HCT116 (cell line): ENCODE measurements around the gene TENM4. TPM values are rescaled to one million over a fixed set of nuclear protein-coding genes. Genes with fewer than 3 reads are reported as not detected.

Source experiments
- ATAC-seq: fragments of 200-7000 bp; cut with Tn5 transposase; 2 replicates; pipeline ENCODE4 v1.9.1; 2020; ENCODE audit warnings: mild to moderate bottlenecking, moderate library complexity
- BruUV-seq: library from RNA; stranded (reverse); fragments of 400-500 nt; replicated peaks from 2 replicates; lab custom pipeline; 2021; lab: Mats Ljungman, UMichigan
- CTCF ChIA-PET: fragments of 300-600 bp; sonication (Branson Sonifier 250); formaldehyde crosslinking; loops from one replicate; lab custom pipeline; 2021; ENCODE audit warnings: antibody characterized with exemption; lab: Charles Lee
- POLR2A ChIA-PET: fragments of 300-600, 350-600 bp; sonication (Branson Sonifier 250); formaldehyde crosslinking; loops from one replicate; lab custom pipeline; 2021; ENCODE audit warnings: antibody characterized with exemption; lab: Charles Lee
- RAD21 ChIA-PET, 2 experiments: fragments of 300-600 bp; sonication (Branson Sonifier 250); formaldehyde crosslinking; loops; one replicate each; lab custom pipeline; 2023; ENCODE audit warnings: low total read pairs in 2 of 2; ENCODE audit not compliant: uncharacterized antibody in 2 of 2, unreplicated experiment in 2 of 2, low non-redundant PET in 1 of 2; lab: Charles Lee
- DNase-seq: peaks from one replicate; pipeline ENCODE4 v3.0.0-alpha.2; 2010; ENCODE audit warnings: low read depth, low spot score
- H2AFZ ChIP-seq: fragments of 200-600 bp; shearing (Covaris generic), sonication (generic); 2 replicates; pipeline ENCODE4 v1.6.1; 2017; ENCODE audit warnings: low read depth, mixed run types, mixed read lengths, antibody characterized with exemption, low read length; ENCODE audit not compliant: poor library complexity, severe bottlenecking
- H3K27ac ChIP-seq: 2 replicates; pipeline ENCODE4 v1.5.1; 2012; ENCODE audit warnings: low read depth, low read length
- H3K27me3 ChIP-seq: fragments of 200-600 bp; sonication (generic); 2 replicates; pipeline ENCODE4 v1.6.1; 2016; ENCODE audit warnings: mixed run types, low read length, mixed read lengths; ENCODE audit not compliant: insufficient read depth
- H3K36me3 ChIP-seq, 2 experiments: fragments of 200-500 bp in 1 of 2; fragments of 200-600 bp in 1 of 2; sonication (Bioruptor generic) in 1 of 2; sonication (generic) in 1 of 2; 2 replicates each; pipeline versions ENCODE4 v1.5.1 to v1.6.1; 2014 to 2016; ENCODE audit warnings: low read length in 2 of 2, inconsistent platforms in 1 of 2, mixed read lengths in 1 of 2, mixed run types in 1 of 2; ENCODE audit not compliant: insufficient read depth in 2 of 2, control insufficient read depth in 1 of 2
- H3K4me1 ChIP-seq, 2 experiments: fragments of 200-600 bp in 1 of 2; sonication (generic) in 1 of 2; 2 replicates each; pipeline versions ENCODE4 v1.5.1 to v1.6.1; 2012 to 2017; ENCODE audit warnings: low read length in 2 of 2, inconsistent platforms in 1 of 2, mild to moderate bottlenecking in 1 of 2, mixed read lengths in 1 of 2, mixed run types in 1 of 2, moderate library complexity in 1 of 2; ENCODE audit not compliant: insufficient read depth in 2 of 2, control insufficient read depth in 1 of 2
- H3K4me2 ChIP-seq: fragments of 200-600 bp; sonication (generic); 2 replicates; pipeline ENCODE4 v1.6.1; 2017; ENCODE audit warnings: mixed run types, low read length, mixed read lengths
- H3K4me3 ChIP-seq, 2 experiments: fragments of 200-600 bp in 1 of 2; sonication (generic) in 1 of 2; replicated peaks in 1 of 2; 2 replicates each; pipeline ENCODE4 v1.5.1; 2011 to 2016; ENCODE audit warnings: low read length in 2 of 2, control low read depth in 1 of 2, low read depth in 1 of 2, mild to moderate bottlenecking in 1 of 2, mixed read lengths in 1 of 2, mixed run types in 1 of 2
- H3K79me2 ChIP-seq: fragments of 200-600 bp; sonication (generic); 2 replicates; pipeline ENCODE4 v1.6.1; 2017; ENCODE audit warnings: mild to moderate bottlenecking, mixed run types, low read length, moderate library complexity, mixed read lengths; ENCODE audit not compliant: insufficient read depth
- H3K9ac ChIP-seq: fragments of 200-600 bp; sonication (generic); 2 replicates; pipeline ENCODE4 v1.6.1; 2016; ENCODE audit warnings: low read length, mixed read lengths
- H3K9me2 ChIP-seq: fragments of 200-600 bp; sonication (generic), shearing (Covaris generic); 2 replicates; pipeline ENCODE4 v1.6.1; 2017; ENCODE audit warnings: mixed run types, mild to moderate bottlenecking, moderate library complexity; ENCODE audit not compliant: insufficient read depth
- H3K9me3 ChIP-seq, 2 experiments: fragments of 200-500 bp in 1 of 2; fragments of 200-600 bp in 1 of 2; sonication (Bioruptor generic) in 1 of 2; sonication (generic) in 1 of 2; 2 replicates each; pipeline ENCODE4 v1.6.1; 2014 to 2017; ENCODE audit warnings: low read length in 2 of 2, mixed read lengths in 2 of 2, inconsistent platforms in 1 of 2, low read depth in 1 of 2, mild to moderate bottlenecking in 1 of 2, mixed run types in 1 of 2, moderate library complexity in 1 of 2; ENCODE audit not compliant: control insufficient read depth in 1 of 2, insufficient read depth in 1 of 2
- H4K20me1 ChIP-seq: fragments of 200-600 bp; sonication (generic), shearing (Covaris generic); 2 replicates; pipeline ENCODE4 v1.6.1; 2017; ENCODE audit warnings: mixed run types, mild to moderate bottlenecking, moderate library complexity; ENCODE audit not compliant: insufficient read depth
- ATF3 ChIP-seq: IDR thresholded peaks from 2 replicates; pipeline ENCODE4 v1.6.1; 2012
- CEBPB ChIP-seq: IDR thresholded peaks from 2 replicates; pipeline ENCODE4 v1.6.1; 2012; ENCODE audit warnings: low read depth
- EZH2 ChIP-seq: fragments of 200-600 bp; sonication (generic); IDR thresholded peaks from 2 replicates; pipeline ENCODE4 v1.6.1; 2017; ENCODE audit warnings: antibody characterized with exemption, mixed run types
- EZH2phosphoT487 ChIP-seq: fragments of 200-600 bp; IDR thresholded peaks from 2 replicates; pipeline ENCODE4 v1.6.1; 2018; ENCODE audit warnings: antibody characterized with exemption, borderline replicate concordance
- JUND ChIP-seq: IDR thresholded peaks from 2 replicates; pipeline ENCODE4 v1.6.1; 2012
- RAD21 ChIP-seq: IDR thresholded peaks from 2 replicates; pipeline ENCODE4 v1.6.1; 2012; ENCODE audit warnings: low read depth, mild to moderate bottlenecking
- SRF ChIP-seq: IDR thresholded peaks from 2 replicates; pipeline ENCODE4 v1.6.1; 2012; ENCODE audit warnings: low read depth
- ZBTB33 ChIP-seq: IDR thresholded peaks from 2 replicates; pipeline ENCODE4 v1.6.1; 2011; ENCODE audit warnings: mild to moderate bottlenecking, low read length, moderate library complexity; ENCODE audit not compliant: insufficient replicate concordance; ENCODE audit errors: extremely low read depth
- ZFX ChIP-seq: fragments of 450-650 bp; IDR thresholded peaks from 2 replicates; pipeline ENCODE4 v1.6.1; 2017
- intact Hi-C: fragments of 100-400 bp; cut with micrococcal nuclease; formaldehyde crosslinking; loops from 2 replicates; pipeline ENCODE4 v1.10.0; 2022
- total RNA-seq: library from RNA; stranded (reverse); gene quantifications from one replicate; pipeline ENCODE4 v1.2.1, GENCODE V29; 2021; ENCODE audit not compliant: unreplicated experiment

TENM4 gene
- total RNA-seq, 1 experiment from 2014 or later = 0.05 TPM

GRCh38 chr11:78958444-78958843, 482.4 kb downstream of the TENM4 start:
- H3K36me3 ChIP-seq = no peaks in the 10 kb centered on the region
- H4K20me1 ChIP-seq = no peaks in the 10 kb centered on the region
- TF ChIP-seq EZH2phosphoT487 (no peak), JUND (no peak), SRF (no peak), ZFX (no peak), RAD21 (no peak), ATF3 (no peak)
- no peak for DNase-seq
- no peak for ATAC-seq
- no TSS peak for BruUV-seq
- ChIA-PET POLR2A (no interaction called here), CTCF (interaction anchor here (5.1 kb wide), 1 partner anchor 313 kb away, joined by 54 read pairs; no protein-coding TSS in a partner anchor), RAD21 (no interaction called here)
- no peaks in the 10 kb centered on the region for H3K4me1 ChIP-seq
- H3K4me3 ChIP-seq = no peak overlapping the region
- H3K9me2 ChIP-seq = no peaks in the 10 kb centered on the region
- no peak overlapping the region for H3K27ac ChIP-seq
- H3K9ac ChIP-seq = no peak overlapping the region
- peaks cover 4% of the 10 kb centered on the region for H3K27me3 ChIP-seq
- H3K4me2 ChIP-seq = no peak overlapping the region
- no peaks in the 10 kb centered on the region for H3K9me3 ChIP-seq
- intact Hi-C loops = no loop called here
- H2AFZ ChIP-seq = no peak overlapping the region
- H3K79me2 ChIP-seq = no peaks in the 10 kb centered on the region

GRCh38 chr11:78957476-78958245, 483.2 kb downstream of the TENM4 start:
- Histone ChIP-seq H3K4me1 (no peaks in the 10 kb centered on the region), H3K4me3 (no peak overlapping the region), H4K20me1 (no peaks in the 10 kb centered on the region), H3K27me3 (peaks cover 10% of the 10 kb centered on the region), H3K9ac (no peak overlapping the region), H3K4me2 (no peak overlapping the region), H3K27ac (no peak overlapping the region), H3K9me3 (no peaks in the 10 kb centered on the region), H2AFZ (no peak overlapping the region), H3K36me3 (no peaks in the 10 kb centered on the region), H3K9me2 (no peaks in the 10 kb centered on the region), H3K79me2 (no peaks in the 10 kb centered on the region)
- ATAC-seq = no peak
- ChIA-PET POLR2A (no interaction called here), RAD21 (no interaction called here), CTCF (interaction anchor here (5.1 kb wide), 1 partner anchor 312 kb away, joined by 54 read pairs; no protein-coding TSS in a partner anchor)
- no peak for DNase-seq
- no TSS peak for BruUV-seq
- TF ChIP-seq EZH2 (no peak), RAD21 (no peak), JUND (no peak), CEBPB (no peak), ZBTB33 (no peak)
- intact Hi-C loops = no loop called here
